ENCODE measurements around the gene PDE12.

Gene PDE12

GRCh38 chr3:57555738-57556458 lies at the start of gene PDE12:
Gene PDE12 (plus strand): TSS chr3:57556274. CDS start chr3:57556380, 106 bp downstream.
- DNase-seq (ENCODE audit: low spot score): peak; percentile 87

- DNase-seq (ENCODE audit: low spot score): no peak
These were observed 43.9 kb upstream of the PDE12 start for GRCh38 chr3:57512166-57512565.

DNA sequence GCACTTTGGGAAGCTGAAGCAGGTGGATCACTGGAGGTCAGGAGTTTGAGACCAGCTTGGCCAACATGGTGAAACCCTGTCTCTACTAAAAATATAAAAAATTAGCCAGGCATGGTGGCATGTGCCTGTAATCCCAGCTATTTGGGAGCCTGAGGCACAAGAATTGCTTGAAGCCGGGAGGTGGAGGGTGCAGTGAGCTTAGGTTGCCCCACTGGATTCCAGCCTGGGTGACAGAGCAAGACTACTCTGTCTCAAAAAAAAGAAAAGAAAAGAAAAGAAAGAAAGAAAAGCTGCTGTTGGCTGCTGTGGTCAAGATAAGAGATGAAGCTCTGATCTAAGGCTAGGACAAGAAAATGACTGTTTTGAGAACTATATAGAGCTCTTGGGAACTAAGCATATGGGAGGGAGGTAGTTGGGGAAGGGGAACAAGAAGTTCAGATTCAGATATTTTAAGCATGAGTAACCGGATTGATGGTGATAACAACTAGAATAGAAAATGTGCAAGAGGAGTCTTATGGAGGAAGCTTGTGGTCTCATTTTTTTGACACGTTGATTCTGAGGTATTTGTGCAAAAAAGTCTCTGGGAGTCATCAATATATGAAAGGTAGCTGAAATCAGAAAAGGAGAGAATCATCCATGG lies 37.7 kb upstream of the PDE12 start:
- DNase-seq (ENCODE audit: low spot score): no peak

DNA sequence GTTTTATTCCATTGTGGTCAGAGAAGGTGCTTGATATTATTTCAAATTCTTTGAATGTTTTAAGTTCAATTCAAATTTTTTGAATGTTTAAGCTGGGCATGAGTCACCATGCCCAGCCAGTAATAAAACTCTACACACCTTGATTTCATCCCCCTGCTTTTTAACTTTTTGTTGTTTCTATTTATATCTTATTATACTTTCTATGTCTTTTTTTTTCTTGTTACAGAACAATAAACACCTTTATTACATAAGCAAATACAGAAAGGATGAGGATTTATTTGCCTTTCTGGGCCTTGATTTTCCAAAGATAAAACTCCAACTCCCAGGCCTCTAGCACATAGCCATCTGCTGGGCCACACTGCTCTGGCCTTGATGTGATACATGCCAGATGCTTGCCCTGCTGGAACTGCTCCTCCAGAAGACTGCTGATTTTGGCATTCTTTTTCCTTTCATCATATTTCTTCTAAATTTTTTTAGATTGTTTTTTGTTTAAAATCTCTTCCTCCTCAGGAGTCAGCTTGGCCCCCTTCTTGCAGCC lies 25.9 kb upstream of the PDE12 start:
- no peak for DNase-seq (ENCODE audit: low spot score)

DNA sequence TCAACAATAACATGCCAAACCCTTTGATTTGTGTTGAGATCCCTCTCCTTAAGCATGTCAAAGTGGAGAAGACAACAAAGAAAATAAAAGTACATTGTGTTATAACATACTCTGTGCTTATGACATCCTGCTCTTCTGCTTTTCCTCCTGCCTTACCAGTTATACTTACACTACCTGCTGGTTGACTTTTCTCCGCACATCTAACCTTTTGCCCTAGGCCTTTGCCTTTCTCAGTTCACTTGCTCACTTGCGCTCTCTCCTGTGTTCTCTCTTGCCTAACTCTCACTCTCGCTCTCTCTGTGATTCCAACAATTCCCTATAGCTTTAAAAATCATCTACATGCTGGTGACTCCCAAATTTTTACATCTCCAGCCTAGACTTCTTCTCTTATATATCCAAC lies 17.6 kb upstream of the PDE12 start:
- DNase-seq (ENCODE audit: low spot score): no peak

DNA sequence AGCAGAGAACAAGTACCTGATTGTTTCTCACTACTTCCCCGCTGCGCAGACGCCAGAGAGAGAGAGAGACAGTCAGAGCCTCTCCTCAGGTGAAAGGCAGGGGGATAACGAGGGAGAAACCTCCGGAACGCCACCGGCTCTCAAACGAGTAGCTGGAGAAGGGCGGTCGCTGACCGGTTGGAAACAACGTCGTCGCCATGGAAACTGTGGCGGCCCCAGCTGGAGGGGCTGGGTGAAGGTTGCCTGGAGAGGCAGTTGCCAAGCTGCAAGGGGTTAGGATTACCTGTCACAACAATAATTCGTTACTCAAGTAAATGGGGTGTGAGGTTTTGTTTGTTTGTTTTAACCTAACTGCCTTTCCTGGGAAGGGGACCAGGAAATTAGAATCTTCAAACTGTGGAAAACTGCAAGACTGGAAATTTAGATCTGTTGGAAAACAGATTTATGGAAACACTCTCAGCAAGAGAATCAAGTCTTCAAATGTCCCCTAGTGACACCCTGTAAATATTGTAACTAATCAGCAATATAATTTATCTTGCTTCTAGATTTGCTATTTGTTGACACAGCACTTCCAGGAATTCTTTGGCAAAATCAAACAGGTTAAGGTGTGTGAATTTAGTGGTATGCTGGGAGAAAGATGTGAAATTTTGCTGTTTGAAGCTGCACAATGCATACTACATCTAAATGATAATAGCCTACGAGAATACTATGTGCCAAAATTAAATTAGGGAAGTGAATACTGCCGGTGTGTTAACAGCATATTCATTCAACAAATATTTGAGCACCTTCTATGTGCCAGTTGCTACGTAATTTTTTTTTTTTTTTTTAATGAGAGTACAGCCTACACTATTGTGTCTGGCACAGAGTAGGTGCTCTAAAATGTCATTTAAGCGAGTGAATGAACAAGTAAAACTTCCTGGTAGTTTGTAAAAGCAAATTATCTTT lies 11.6 kb upstream of the PDE12 start, which contains the start of gene DNAH12:
Gene DNAH12, minus strand, starts transcription at position 164 of the 945 bp plus-strand sequence. CDS start 1,474 bp downstream, outside the sequence.
- DNase-seq (ENCODE audit: low spot score): no peak

- no peak for DNase-seq (ENCODE audit: low spot score)
These were observed 10.3 kb upstream of the PDE12 start for GRCh38 chr3:57545636-57546268.

DNA sequence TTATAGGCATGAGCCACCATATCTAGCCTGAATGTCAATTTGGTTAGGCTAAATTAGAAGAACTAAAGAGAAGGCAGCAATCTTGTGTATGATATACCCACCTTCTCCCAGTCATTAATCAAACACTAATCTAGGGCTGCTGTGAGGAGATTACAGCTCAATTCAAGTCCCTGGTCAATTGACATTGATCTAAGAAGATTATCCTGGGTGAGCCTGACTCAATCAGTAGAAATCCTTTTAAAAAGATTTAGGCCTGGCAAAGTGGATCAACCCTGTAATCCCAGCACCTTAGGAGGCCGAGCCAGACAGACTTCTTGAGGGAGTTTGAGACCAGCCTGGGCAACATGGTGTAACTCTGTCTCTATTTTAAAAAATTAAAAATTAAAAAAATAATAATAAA lies 9.5 kb upstream of the PDE12 start:
- DNase-seq (ENCODE audit: low spot score): no peak

- peak; percentile 16 for DNase-seq (ENCODE audit: low spot score)
These were observed 768 bp upstream of the PDE12 start for GRCh38 chr3:57555306-57555705.

DNA sequence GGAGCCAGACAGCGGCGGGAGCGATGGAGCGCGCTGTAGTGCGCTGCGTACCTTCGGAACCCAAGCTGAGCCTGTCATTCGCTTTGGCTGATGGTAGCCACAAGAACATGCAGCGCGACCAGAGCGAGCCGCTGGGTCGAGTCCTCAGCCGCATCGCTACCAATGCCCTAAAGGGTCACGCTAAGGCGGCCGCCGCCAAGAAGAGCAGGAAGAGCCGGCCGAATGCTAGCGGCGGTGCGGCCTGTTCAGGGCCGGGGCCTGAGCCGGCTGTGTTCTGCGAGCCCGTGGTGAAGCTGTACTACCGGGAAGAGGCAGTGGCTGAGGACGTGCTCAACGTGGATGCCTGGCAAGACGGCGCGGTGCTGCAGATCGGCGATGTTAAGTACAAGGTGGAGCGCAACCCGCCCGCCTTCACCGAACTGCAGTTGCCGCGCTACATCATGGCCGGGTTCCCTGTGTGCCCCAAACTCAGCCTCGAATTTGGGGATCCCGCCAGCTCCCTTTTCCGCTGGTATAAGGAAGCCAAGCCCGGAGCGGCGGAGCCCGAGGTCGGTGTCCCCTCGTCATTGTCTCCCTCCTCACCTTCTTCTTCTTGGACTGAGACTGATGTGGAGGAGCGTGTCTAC lies 498 bp downstream of the PDE12 start:
- peak; percentile 35 for DNase-seq (ENCODE audit: low spot score)

DNA sequence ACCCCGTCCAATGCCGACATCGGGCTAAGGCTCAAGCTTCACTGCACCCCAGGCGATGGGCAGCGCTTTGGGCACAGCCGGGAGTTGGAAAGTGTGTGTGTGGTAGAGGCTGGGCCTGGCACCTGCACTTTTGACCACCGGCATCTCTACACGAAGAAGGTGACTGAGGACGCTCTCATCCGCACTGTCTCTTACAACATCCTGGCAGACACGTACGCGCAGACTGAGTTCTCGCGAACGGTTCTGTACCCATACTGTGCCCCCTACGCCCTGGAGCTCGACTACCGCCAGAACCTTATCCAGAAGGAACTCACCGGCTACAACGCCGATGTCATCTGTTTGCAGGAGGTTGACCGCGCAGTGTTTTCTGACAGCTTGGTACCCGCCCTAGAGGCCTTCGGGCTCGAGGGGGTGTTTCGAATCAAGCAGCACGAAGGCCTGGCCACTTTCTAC lies 1.0 kb downstream of the PDE12 start:
- DNase-seq (ENCODE audit: low spot score): peak; percentile 53

GRCh38 chr3:57559526-57559925 lies 3.5 kb downstream of the PDE12 start:
- DNase-seq (ENCODE audit: low spot score): no peak

DNA sequence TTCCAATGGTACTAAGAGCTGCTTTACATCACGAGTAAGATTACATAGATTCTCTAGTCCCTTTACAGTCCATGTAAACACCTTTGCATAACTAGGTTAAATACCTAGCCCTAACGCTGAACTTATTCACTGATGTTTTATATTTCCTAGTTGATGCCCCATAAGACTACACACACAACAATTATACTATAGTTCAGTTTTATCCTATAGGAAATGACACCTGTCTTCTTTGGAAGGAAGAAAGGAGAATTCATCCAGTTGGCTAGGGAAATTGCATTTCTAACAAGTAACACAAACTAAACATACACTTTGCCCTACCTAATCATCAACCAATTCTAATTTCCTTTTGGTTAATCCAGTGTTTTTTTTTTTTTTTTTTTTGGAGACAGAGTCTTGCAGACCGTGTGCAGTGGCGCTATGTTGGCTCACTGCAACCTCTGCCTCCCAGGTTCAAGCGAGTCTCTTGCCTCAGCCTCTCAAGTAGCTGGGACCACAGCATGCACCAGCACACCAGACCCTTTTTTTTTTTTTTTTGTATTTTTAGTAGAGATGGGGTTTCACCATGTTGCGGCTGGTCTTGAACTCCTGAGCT lies 13.9 kb downstream of the PDE12 start:
- no peak for DNase-seq (ENCODE audit: low spot score)

DNA sequence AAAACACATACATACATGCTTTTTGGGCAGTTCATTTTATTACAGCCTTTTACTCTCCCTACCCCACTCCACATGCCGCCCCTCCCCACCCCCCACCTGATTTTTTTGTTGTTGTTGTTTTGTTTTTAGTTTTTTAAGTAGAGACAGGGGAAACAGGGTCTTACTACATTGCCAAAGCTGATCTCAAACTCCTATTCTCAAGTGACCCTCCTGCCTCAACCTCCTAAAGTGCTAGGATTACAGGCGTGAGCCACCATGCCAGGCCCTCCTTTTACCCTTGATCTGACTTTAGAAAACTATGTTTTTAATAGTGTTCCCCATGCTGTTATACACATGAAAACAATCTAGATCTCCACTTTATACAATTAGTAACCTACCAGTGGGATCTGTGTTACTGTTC lies 14.8 kb downstream of the PDE12 start:
- DNase-seq (ENCODE audit: low spot score): no peak

GRCh38 chr3:57572096-57572495 lies 16.0 kb downstream of the PDE12 start:
- DNase-seq (ENCODE audit: low spot score): no peak

GRCh38 chr3:57575966-57576626 lies 20.0 kb downstream of the PDE12 start:
- DNase-seq (ENCODE audit: low spot score): no peak

DNA sequence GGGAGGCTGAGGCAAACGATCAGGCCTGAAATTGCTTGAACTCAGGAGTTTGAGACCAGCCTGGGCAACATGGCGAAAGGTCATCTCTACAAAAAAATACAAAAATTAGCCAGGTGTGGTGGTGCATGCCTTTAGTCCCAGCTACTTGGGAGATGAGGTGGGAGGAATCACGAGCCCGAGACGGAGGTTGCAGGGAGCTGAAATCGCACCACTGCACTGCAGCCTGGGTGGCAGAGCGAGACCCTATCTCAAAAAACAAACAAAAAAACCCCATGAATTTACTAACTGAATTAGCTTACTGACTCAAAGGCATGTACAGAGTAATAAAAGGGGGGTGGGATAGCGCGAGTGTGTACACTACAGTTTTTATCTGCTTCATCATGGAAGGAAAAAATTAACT lies 21.7 kb downstream of the PDE12 start:
- no peak for DNase-seq (ENCODE audit: low spot score)

- DNase-seq (ENCODE audit: low spot score): peak; percentile 58
These were observed 26.5 kb downstream of the PDE12 start for GRCh38 chr3:57582474-57583168.

DNA sequence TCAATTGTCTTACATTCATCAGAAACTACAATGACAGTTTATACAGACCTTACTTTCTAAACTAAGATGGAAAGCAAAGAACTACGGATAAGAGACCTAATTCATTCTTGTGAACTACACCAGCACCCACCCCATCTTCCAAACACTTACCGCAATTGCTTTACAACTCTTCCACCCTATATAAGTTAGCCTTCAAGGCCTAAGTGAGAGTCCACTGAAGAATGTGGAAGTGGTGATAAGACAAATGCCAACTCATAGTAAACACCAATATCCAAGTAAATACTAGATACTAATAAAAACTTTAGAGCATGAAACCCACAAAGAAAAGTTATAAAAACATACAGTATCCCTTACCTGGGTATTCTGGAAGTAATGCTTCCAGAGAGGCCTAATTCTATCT lies 27.5 kb downstream of the PDE12 start:
- DNase-seq (ENCODE audit: low spot score): peak; percentile 77

DNA sequence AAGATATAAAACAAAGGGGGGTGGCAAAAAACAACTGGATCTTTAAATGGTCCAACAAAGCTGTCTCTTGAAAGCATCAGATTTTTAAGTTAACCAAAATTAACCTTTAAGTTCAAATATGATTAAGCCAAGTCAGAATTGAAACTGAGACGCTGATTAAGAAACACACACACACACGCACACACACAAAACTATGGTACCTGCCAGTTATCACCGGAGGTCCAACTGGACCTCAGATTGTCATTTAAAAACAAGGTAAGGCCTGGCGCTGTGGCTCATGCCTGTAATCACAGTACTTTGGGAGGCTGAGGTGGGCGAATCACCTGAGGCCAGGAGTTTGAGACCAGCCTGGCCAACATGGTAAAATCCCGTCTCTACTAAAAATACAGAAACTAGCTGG lies 30.7 kb downstream of the PDE12 start:
- DNase-seq (ENCODE audit: low spot score): no peak

All from hematopoietic multipotent progenitor cell treated with erythropoietin and hydrocortisone succinate and interleukin-3 and kit ligand, for 15 days (in vitro differentiated cells).